AG09319 (cell line): ENCODE results near the gene VIP.

Experiments used
- DNase-seq: peaks from one replicate; pipeline ENCODE4 v3.0.0-alpha.2; 2010; ENCODE audit warnings: low read depth; ENCODE audit errors: extremely low read depth
- TF ChIP-seq, protein P1 (sequence below): IDR thresholded peaks from 2 replicates; pipeline ENCODE4 v1.5.1; 2011; ENCODE audit warnings: low read depth, mild to moderate bottlenecking, inconsistent platforms, low read length, moderate library complexity

Gene VIP

DNA sequence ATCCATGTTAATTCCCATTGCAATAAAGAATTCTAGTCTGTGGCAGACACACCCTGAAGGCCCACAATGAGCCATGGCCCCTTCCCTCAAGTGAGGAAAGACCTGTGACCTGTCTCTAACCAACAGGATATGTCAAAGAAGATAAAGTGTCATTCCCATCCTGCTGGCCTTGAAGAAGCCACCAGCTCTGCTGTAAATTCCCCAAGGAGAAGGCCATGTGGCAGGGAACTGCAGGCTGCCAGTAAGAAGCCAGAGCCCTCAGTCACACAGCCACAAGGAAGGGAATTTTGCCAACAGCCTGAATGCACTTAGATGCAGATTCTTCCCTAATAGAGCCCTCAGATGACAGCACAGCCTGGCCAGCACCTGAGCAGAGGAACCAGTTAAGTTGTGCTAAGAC, 24.8 kb downstream of the VIP start:
- TF ChIP-seq, protein P1, sequence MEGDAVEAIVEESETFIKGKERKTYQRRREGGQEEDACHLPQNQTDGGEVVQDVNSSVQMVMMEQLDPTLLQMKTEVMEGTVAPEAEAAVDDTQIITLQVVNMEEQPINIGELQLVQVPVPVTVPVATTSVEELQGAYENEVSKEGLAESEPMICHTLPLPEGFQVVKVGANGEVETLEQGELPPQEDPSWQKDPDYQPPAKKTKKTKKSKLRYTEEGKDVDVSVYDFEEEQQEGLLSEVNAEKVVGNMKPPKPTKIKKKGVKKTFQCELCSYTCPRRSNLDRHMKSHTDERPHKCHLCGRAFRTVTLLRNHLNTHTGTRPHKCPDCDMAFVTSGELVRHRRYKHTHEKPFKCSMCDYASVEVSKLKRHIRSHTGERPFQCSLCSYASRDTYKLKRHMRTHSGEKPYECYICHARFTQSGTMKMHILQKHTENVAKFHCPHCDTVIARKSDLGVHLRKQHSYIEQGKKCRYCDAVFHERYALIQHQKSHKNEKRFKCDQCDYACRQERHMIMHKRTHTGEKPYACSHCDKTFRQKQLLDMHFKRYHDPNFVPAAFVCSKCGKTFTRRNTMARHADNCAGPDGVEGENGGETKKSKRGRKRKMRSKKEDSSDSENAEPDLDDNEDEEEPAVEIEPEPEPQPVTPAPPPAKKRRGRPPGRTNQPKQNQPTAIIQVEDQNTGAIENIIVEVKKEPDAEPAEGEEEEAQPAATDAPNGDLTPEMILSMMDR = no peak

DNA sequence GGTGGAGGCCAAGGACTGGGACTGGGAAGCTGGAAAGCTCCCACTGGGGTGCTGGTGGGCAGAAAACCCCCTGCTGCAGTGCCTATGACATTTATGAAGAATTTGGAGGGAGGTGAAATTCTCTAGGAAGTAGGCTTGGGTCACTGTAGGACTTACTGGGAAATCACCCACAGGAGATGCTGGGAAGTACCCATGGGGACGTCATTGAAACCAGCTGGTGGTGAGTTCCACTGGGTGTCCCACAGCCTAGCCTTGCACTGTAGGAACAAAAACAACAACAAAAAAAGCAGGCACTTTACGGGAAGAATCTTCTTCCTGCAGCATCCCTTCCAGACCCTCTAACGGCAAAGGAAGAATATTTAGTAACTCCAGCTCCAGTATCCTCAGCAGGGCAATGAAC, 26.2 kb downstream of the VIP start:
- no peak for DNase-seq
- TF ChIP-seq, protein P1 = no peak

More for the DNA sequence above, 24.8 kb downstream of the VIP start:
- DNase-seq = no peak

DNA sequence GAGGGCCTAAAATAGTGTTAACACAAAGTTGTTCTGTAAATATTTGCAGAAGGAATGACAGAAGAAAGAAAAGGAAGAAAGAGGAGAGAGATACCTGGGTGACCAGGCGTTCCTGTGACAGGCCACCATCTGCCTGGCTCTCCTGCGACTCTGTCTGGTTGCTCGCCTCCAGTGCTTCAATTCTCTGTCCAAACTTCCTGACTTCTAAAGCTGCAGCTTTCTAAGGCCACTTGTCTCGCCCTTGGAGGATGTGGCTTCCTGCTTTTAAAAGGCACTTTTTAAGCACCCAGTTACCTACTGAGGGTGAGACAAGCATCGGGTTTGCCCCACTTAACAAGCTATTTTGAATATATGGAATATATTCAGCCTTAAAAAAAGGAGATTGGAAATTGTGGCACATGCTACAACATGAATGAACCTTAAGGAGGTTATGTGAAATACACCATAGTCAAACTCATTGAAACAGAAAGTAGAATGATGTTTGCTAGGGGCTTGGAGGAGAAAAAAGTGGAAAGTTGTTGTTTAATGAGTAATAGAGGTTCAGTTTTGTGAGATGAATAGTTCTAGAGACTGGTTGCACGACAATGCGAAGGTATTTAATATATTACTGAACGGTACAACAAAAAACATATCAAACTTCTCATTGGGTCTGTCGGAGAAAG, 32.8 kb downstream of the VIP start:
- DNase-seq = no peak
- TF ChIP-seq, protein P1 = no peak

DNA sequence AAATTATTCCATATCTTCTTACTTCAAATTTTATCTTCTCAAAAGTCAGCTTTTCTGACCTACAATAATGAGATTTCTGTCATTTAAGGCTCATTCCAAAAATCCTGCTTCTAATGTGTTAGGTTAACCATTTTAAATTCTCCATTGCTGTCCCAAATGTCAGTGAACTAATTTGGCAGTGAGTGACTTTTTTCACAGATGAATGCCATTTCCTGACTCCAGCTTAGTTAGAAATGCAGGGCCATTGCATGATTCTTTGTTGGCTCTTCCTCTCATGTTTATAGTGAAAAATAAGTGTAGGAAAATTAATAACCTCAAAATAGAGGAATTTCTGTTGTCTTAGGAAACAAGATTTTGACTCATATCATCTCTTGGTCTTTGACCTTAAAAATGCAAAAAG, 44.1 kb downstream of the VIP start:
- no peak for DNase-seq

DNA sequence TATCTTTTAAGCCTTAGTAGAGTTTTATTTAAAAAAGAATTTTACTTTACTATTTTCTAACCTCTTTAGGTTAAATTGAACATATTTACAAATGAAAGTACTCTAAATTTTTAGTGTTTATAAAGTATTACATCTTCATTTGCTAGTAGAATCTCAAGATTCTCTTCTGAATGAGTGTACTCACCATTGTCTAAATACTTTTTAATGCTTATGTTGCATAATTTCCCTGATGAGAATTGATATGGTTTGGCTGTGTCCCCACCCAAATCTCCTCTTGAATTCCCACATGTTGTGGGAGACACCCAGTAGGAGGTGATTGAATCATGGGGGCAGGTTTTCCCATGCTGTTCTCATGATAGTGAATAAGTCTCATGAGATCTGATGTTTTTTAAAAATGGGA, 53.6 kb downstream of the VIP start:
- TF ChIP-seq, protein P1 = no peak
- no peak for DNase-seq

More for the DNA sequence above, 44.1 kb downstream of the VIP start:
- TF ChIP-seq, protein P1 = no peak
